H9 (cell line): ENCODE measurements around the gene CROCC2. TPM values are rescaled to one million over a fixed set of nuclear protein-coding genes. Genes with fewer than 3 reads are reported as not detected.
A peak's percentile ranks its signal among the peaks of the same experiment; 100 is the strongest.

ENCODE experiments used
- DNase-seq: peaks from one replicate; pipeline ENCODE4 v3.0.0-alpha.2; 2017
- H2AFZ ChIP-seq: one replicate; pipeline ENCODE4 v1.6.1; 2013; ENCODE audit warnings: mild to moderate bottlenecking, low read length, control low read depth, moderate library complexity
- H2AK5ac ChIP-seq: 2 replicates; pipeline ENCODE4 v1.6.1; 2013; ENCODE audit warnings: low read length, control low read depth, mixed read lengths; ENCODE audit not compliant: insufficient read length
- H2BK120ac ChIP-seq: one replicate; pipeline ENCODE4 v1.6.1; 2013; ENCODE audit warnings: low read depth, mild to moderate bottlenecking, low read length, control low read depth, inconsistent platforms; ENCODE audit not compliant: poor library complexity, severe bottlenecking
- H2BK12ac ChIP-seq: 2 replicates; pipeline ENCODE4 v1.6.1; 2013; ENCODE audit warnings: low read length, control low read depth, mixed read lengths, low read depth; ENCODE audit not compliant: insufficient read length
- H2BK15ac ChIP-seq: 2 replicates; pipeline ENCODE4 v1.6.1; 2013; ENCODE audit warnings: low read depth, low read length, control low read depth
- H2BK20ac ChIP-seq: one replicate; pipeline ENCODE4 v1.6.1; 2013; ENCODE audit warnings: low read depth, mild to moderate bottlenecking, low read length, control low read depth, inconsistent platforms; ENCODE audit not compliant: poor library complexity, severe bottlenecking
- H2BK5ac ChIP-seq: 2 replicates; pipeline ENCODE4 v1.6.1; 2013; ENCODE audit warnings: low read length, control low read depth, mixed read lengths; ENCODE audit not compliant: insufficient read length
- H3K14ac ChIP-seq: 2 replicates; pipeline ENCODE4 v1.6.1; 2013; ENCODE audit warnings: low read length, control low read depth; ENCODE audit not compliant: insufficient read depth
- H3K18ac ChIP-seq: 2 replicates; pipeline ENCODE4 v1.6.1; 2013; ENCODE audit warnings: low read depth, mild to moderate bottlenecking, mixed read lengths, low read length, control low read depth; ENCODE audit not compliant: insufficient read length
- H3K23ac ChIP-seq: 2 replicates; pipeline ENCODE4 v1.6.1; 2013; ENCODE audit warnings: low read length, control low read depth, mixed read lengths, low read depth; ENCODE audit not compliant: insufficient read length
- H3K23me2 ChIP-seq: 2 replicates; pipeline ENCODE4 v1.6.1; 2013; ENCODE audit warnings: low read depth, mild to moderate bottlenecking, mixed read lengths, low read length, control low read depth; ENCODE audit not compliant: insufficient read length, poor library complexity, severe bottlenecking
- H3K27ac ChIP-seq: 2 replicates; pipeline ENCODE4 v1.5.1; 2013; ENCODE audit warnings: low read length, control low read depth, mixed read lengths, low read depth; ENCODE audit not compliant: insufficient read length
- H3K27me3 ChIP-seq: 2 replicates; pipeline ENCODE4 v1.6.1; 2013; ENCODE audit warnings: low read length, control low read depth, inconsistent platforms; ENCODE audit not compliant: insufficient read depth
- H3K4ac ChIP-seq: 2 replicates; pipeline ENCODE4 v1.6.1; 2013; ENCODE audit warnings: low read depth, mild to moderate bottlenecking, control low read depth, inconsistent platforms, low read length, moderate library complexity
- H3K4me1 ChIP-seq: 2 replicates; pipeline ENCODE4 v1.6.1; 2013; ENCODE audit warnings: low read length, control low read depth, inconsistent platforms; ENCODE audit not compliant: insufficient read depth
- H3K4me2 ChIP-seq: 2 replicates; pipeline ENCODE4 v1.6.1; 2013; ENCODE audit warnings: low read length, control low read depth, mixed read lengths; ENCODE audit not compliant: insufficient read length, insufficient read depth
- H3K56ac ChIP-seq: 2 replicates; pipeline ENCODE4 v1.6.1; 2013; ENCODE audit warnings: low read depth, mild to moderate bottlenecking, mixed read lengths, low read length, control low read depth; ENCODE audit not compliant: insufficient read length
- H3K79me1 ChIP-seq: 2 replicates; pipeline ENCODE4 v1.6.1; 2013; ENCODE audit warnings: low read depth, mild to moderate bottlenecking, moderate library complexity, low read length, control low read depth, inconsistent platforms; ENCODE audit not compliant: insufficient read depth, poor library complexity, severe bottlenecking
- H3K79me2 ChIP-seq: 2 replicates; pipeline ENCODE4 v1.6.1; 2013; ENCODE audit warnings: low read length, control low read depth, inconsistent platforms; ENCODE audit not compliant: insufficient read depth
- H3K9ac ChIP-seq: 2 replicates; pipeline ENCODE4 v1.6.1; 2013; ENCODE audit warnings: low read length, control low read depth, mixed read lengths; ENCODE audit not compliant: insufficient read length; ENCODE audit errors: extremely low read depth
- H3K9me3 ChIP-seq: one replicate; pipeline ENCODE4 v1.6.1; 2013; ENCODE audit warnings: low read depth, low read length, inconsistent platforms; ENCODE audit not compliant: control insufficient read depth
- H3T11ph ChIP-seq: one replicate; pipeline ENCODE4 v1.6.1; 2013; ENCODE audit warnings: mild to moderate bottlenecking, low read length, control low read depth, inconsistent platforms
- H4K20me1 ChIP-seq: one replicate; pipeline ENCODE4 v1.6.1; 2013; ENCODE audit not compliant: control insufficient read depth, insufficient read length, insufficient read depth
- H4K5ac ChIP-seq: 2 replicates; pipeline ENCODE4 v1.6.1; 2013; ENCODE audit warnings: low read depth, mild to moderate bottlenecking, mixed read lengths, low read length, control low read depth; ENCODE audit not compliant: insufficient read length
- H4K8ac ChIP-seq: replicated peaks from 2 replicates; pipeline ENCODE4 v1.6.1; 2013; ENCODE audit warnings: low read length, control low read depth, mixed read lengths, low read depth; ENCODE audit not compliant: insufficient read length
- H4K91ac ChIP-seq: 2 replicates; pipeline ENCODE4 v1.6.1; 2013; ENCODE audit warnings: low read depth, mild to moderate bottlenecking, moderate library complexity, mixed read lengths, low read length, control low read depth; ENCODE audit not compliant: insufficient read length
- H3K27ac Mint-ChIP-seq, 3 experiments: 2 replicates in 2 of 3; 3 replicates in 1 of 3; pipeline ENCODE4 v1.8.0; 2020 to 2021; ENCODE audit warnings: mixed read lengths in 3 of 3, mild to moderate bottlenecking in 1 of 3, moderate library complexity in 1 of 3
- H3K27me3 Mint-ChIP-seq: 2 replicates; pipeline ENCODE4 v1.8.0; 2021; ENCODE audit warnings: low read depth, mild to moderate bottlenecking, moderate library complexity, mixed read lengths
- H3K36me3 Mint-ChIP-seq, 3 experiments: 2 replicates in 2 of 3; 3 replicates in 1 of 3; pipeline ENCODE4 v1.8.0; 2020 to 2021; ENCODE audit warnings: low read depth in 3 of 3, mixed read lengths in 3 of 3; ENCODE audit not compliant: insufficient read depth in 1 of 3
- H3K4me1 Mint-ChIP-seq, 2 experiments: 2 replicates each; pipeline ENCODE4 v1.8.0; 2020; ENCODE audit warnings: mixed read lengths in 2 of 2
- H3K4me3 Mint-ChIP-seq, 2 experiments: 2 replicates in 1 of 2; 3 replicates in 1 of 2; pipeline ENCODE4 v1.8.0; 2020 to 2021; ENCODE audit warnings: mild to moderate bottlenecking in 2 of 2, mixed read lengths in 2 of 2, moderate library complexity in 1 of 2
- H3K9me3 Mint-ChIP-seq, 2 experiments: 2 replicates in 1 of 2; 3 replicates in 1 of 2; pipeline ENCODE4 v1.8.0; 2020; ENCODE audit warnings: mild to moderate bottlenecking in 2 of 2, mixed read lengths in 2 of 2, moderate library complexity in 1 of 2
- WGBS: extraction: QIAGEN DNeasy Blood & Tissue Kit; methylation state at CpG from one replicate; pipeline ENCODE4 v1.1.7; 2013; ENCODE audit warnings: missing lambda C conversion rate, low lambda C conversion rate, mixed read lengths; ENCODE audit not compliant: insufficient read length; ENCODE audit errors: extremely low coverage; 5-methylcytosine and 5-hydroxymethylcytosine counted together
- total RNA-seq: library from RNA; stranded (reverse); gene quantifications from 2 replicates; pipeline ENCODE4 v1.2.1, GENCODE V29; 2021
- TF ChIP-seq, protein P1 (sequence below): fragments of 200-600 bp; sonication (generic); conservative IDR thresholded peaks from 3 replicates; pipeline ENCODE4 v1.8.0; 2021; ENCODE audit warnings: antibody characterized with exemption, mild to moderate bottlenecking

Gene CROCC2
- total RNA-seq, 1 experiment from 2014 or later: not detected

DNA sequence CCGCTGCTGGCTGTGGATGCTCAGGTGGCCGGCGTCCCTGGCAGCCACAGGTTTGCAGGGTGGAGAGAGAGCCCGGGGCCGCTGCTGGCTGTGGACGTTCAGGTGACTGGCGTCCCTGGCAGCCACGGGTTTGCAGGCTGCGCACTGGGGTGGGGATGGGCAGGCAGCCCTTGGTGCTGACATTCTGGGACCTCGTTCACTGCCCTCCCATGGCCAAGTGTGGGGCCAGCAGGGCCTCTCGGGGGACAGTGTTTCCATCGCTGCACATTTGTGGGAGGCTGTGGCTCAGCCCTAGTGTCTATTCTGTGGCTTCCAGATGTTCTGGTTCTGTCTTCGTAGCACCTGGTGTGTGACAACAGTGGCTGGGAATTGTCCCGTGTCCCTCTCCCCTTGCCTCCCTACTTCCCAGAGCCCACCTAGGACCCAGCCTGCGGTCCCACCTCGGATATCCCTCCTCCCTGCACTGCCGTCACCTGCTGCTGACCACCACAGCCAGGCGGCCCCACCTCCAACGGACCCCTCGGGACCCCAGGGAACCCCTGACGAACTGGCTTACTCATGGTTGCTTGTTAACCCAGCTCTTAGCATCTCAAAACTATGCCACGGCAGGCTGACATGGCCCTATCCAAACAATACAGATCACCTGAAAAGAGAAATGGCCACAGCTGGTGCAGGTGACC, 915 bp downstream of the CROCC2 start:
- H4K91ac ChIP-seq: no peak overlapping the region
- no peak overlapping the region for H2BK12ac ChIP-seq
- H2AFZ ChIP-seq: no peak overlapping the region
- TF ChIP-seq, protein P1, sequence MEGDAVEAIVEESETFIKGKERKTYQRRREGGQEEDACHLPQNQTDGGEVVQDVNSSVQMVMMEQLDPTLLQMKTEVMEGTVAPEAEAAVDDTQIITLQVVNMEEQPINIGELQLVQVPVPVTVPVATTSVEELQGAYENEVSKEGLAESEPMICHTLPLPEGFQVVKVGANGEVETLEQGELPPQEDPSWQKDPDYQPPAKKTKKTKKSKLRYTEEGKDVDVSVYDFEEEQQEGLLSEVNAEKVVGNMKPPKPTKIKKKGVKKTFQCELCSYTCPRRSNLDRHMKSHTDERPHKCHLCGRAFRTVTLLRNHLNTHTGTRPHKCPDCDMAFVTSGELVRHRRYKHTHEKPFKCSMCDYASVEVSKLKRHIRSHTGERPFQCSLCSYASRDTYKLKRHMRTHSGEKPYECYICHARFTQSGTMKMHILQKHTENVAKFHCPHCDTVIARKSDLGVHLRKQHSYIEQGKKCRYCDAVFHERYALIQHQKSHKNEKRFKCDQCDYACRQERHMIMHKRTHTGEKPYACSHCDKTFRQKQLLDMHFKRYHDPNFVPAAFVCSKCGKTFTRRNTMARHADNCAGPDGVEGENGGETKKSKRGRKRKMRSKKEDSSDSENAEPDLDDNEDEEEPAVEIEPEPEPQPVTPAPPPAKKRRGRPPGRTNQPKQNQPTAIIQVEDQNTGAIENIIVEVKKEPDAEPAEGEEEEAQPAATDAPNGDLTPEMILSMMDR: no peak
- peaks cover 0 to 4% of the 10 kb centered on the region in 2 experiments; a peak in 4 of 5 replicates for H3K9me3 Mint-ChIP-seq
- no peak overlapping the region for H2BK5ac ChIP-seq
- no peaks in the 10 kb centered on the region for H3K79me1 ChIP-seq
- WGBS: no CpG with 5 or more reads among the region's 22 CpGs
- peaks cover 11% of the 10 kb centered on the region for H3K27me3 Mint-ChIP-seq
- H3K4me1 ChIP-seq: no peaks in the 10 kb centered on the region
- H2AK5ac ChIP-seq: no peak overlapping the region
- no peaks in the 10 kb centered on the region for H4K20me1 ChIP-seq
- H2BK20ac ChIP-seq: no peak overlapping the region
- H3K4me3 Mint-ChIP-seq: no peak overlapping the region
- no peak overlapping the region for H2BK15ac ChIP-seq
- no peaks in the 10 kb centered on the region for H3K4me1 Mint-ChIP-seq
- no peaks in the 10 kb centered on the region for H3K9me3 ChIP-seq
- no peaks in the 10 kb centered on the region for H3K27me3 ChIP-seq
- H3K27ac Mint-ChIP-seq: no peak overlapping the region; a peak in 1 of 7 replicates
- no peak overlapping the region for H2BK120ac ChIP-seq
- H3K56ac ChIP-seq: no peak overlapping the region
- H3K27ac ChIP-seq: no peak overlapping the region
- no peak overlapping the region for H3K23ac ChIP-seq
- no peak for DNase-seq
- H4K8ac ChIP-seq: no peak overlapping the region
- no peak overlapping the region for H3K18ac ChIP-seq
- H3K14ac ChIP-seq: peak overlapping the region; percentile 19; the same call in 1 of the 2 replicates
- H3T11ph ChIP-seq: no peak overlapping the region
- no peak overlapping the region for H3K9ac ChIP-seq
- H3K4me2 ChIP-seq: no peak overlapping the region
- H3K23me2 ChIP-seq: no peaks in the 10 kb centered on the region
- no peaks in the 10 kb centered on the region for H3K79me2 ChIP-seq
- no peak overlapping the region for H3K4ac ChIP-seq
- no peak overlapping the region for H4K5ac ChIP-seq
- peaks cover 0 to 3% (median 0%) of the 10 kb centered on the region in 3 experiments; a peak in 1 of 7 replicates for H3K36me3 Mint-ChIP-seq
